CD14-positive monocyte (primary cell): Measurements from ENCODE around the gene ITGB8. TPM values are rescaled to one million over a fixed set of nuclear protein-coding genes. Genes with fewer than 3 reads are reported as not detected.

Source experiments
- DNase-seq, 3 donors: peaks; one replicate each; pipeline ENCODE4 v3.0.0-alpha.2; 2011 to 2022
- H2AFZ ChIP-seq: 2 replicates; pipeline ENCODE4 v1.6.0; 2012; ENCODE audit warnings: mild to moderate bottlenecking, low read depth, low read length, inconsistent platforms; ENCODE audit not compliant: insufficient read depth, poor library complexity, severe bottlenecking
- H3K27ac ChIP-seq, 2 donors: 1 replicate in 1 of 2; 2 replicates in 1 of 2; pipeline ENCODE4 v1.5.1; 2012 to 2013; ENCODE audit warnings: low read length in 2 of 2, control low read depth in 1 of 2, inconsistent platforms in 1 of 2, low read depth in 1 of 2, mild to moderate bottlenecking in 1 of 2
- H3K27me3 ChIP-seq, 2 donors: one replicate each; pipeline versions ENCODE4 v1.6.0 to v1.6.1; 2011 to 2013; ENCODE audit warnings: low read length in 2 of 2; ENCODE audit not compliant: control insufficient read depth in 2 of 2, insufficient read depth in 2 of 2
- H3K36me3 ChIP-seq, 2 donors: replicated peaks in 1 of 2; 1 replicate in 1 of 2; 2 replicates in 1 of 2; pipeline versions ENCODE4 v1.5.1 to v1.6.1; 2012 to 2013; ENCODE audit warnings: low read length in 2 of 2, control low read depth in 1 of 2, inconsistent platforms in 1 of 2, mild to moderate bottlenecking in 1 of 2; ENCODE audit not compliant: insufficient read depth in 2 of 2, control insufficient read depth in 1 of 2
- H3K4me1 ChIP-seq, 2 donors: 1 replicate in 1 of 2; 2 replicates in 1 of 2; pipeline versions ENCODE4 v1.5.1 to v1.6.1; 2012 to 2013; ENCODE audit warnings: low read length in 2 of 2, control low read depth in 1 of 2, inconsistent platforms in 1 of 2, mild to moderate bottlenecking in 1 of 2, moderate library complexity in 1 of 2; ENCODE audit not compliant: insufficient read depth in 2 of 2, control insufficient read depth in 1 of 2
- H3K4me2 ChIP-seq: replicated peaks from 2 replicates; pipeline ENCODE3; 2012; ENCODE audit warnings: low read length, moderate library complexity, mild to moderate bottlenecking; ENCODE audit not compliant: poor library complexity, severe bottlenecking; ENCODE audit errors: extremely low read depth
- H3K4me3 ChIP-seq, 3 experiments: fragments of 200-600 bp in 1 of 3; sonication (generic) in 1 of 3; replicated peaks in 1 of 3; 1 replicate in 2 of 3; 2 replicates in 1 of 3; pipeline ENCODE4 v1.5.1; 2011 to 2013; ENCODE audit warnings: low read length in 3 of 3, mild to moderate bottlenecking in 3 of 3, control low read depth in 2 of 3, low read depth in 2 of 3, inconsistent platforms in 1 of 3, moderate library complexity in 1 of 3
- H3K79me2 ChIP-seq: 2 replicates; pipeline ENCODE4 v1.6.0; 2012; ENCODE audit warnings: mild to moderate bottlenecking, control low read depth, inconsistent platforms, low read length, moderate library complexity; ENCODE audit not compliant: insufficient read depth
- H3K9ac ChIP-seq: 2 replicates; pipeline ENCODE4 v1.6.0; 2017; ENCODE audit warnings: low read length, mild to moderate bottlenecking; ENCODE audit not compliant: insufficient read depth, poor library complexity, severe bottlenecking
- H3K9me3 ChIP-seq, 2 donors: replicated peaks in 1 of 2; 1 replicate in 1 of 2; 2 replicates in 1 of 2; pipeline versions ENCODE4 v1.5.1 to v1.6.1; 2012 to 2013; ENCODE audit warnings: low read length in 2 of 2, control low read depth in 1 of 2; ENCODE audit not compliant: control insufficient read depth in 1 of 2, insufficient read depth in 1 of 2
- H4K20me1 ChIP-seq: 2 replicates; pipeline ENCODE4 v1.6.0; 2012; ENCODE audit warnings: mild to moderate bottlenecking, low read length, control low read depth, moderate library complexity; ENCODE audit not compliant: insufficient read depth
- H3K27ac Mint-ChIP-seq, 7 donors: one replicate each; pipeline ENCODE4 v1.8.0; 2020; ENCODE audit warnings: mild to moderate bottlenecking in 7 of 7, mixed read lengths in 7 of 7, moderate library complexity in 6 of 7, inconsistent platforms in 2 of 7
- H3K27me3 Mint-ChIP-seq, 3 donors: one replicate each; pipeline ENCODE4 v1.8.0; 2021 to 2022; ENCODE audit warnings: low read depth in 3 of 3, mild to moderate bottlenecking in 3 of 3, mixed read lengths in 3 of 3, moderate library complexity in 3 of 3, inconsistent platforms in 1 of 3
- H3K36me3 Mint-ChIP-seq, 2 donors: one replicate each; pipeline ENCODE4 v1.8.0; 2020; ENCODE audit warnings: mixed read lengths in 2 of 2, inconsistent platforms in 1 of 2, mild to moderate bottlenecking in 1 of 2
- H3K4me1 Mint-ChIP-seq: one replicate; pipeline ENCODE4 v1.8.0; 2020; ENCODE audit warnings: mild to moderate bottlenecking, mixed read lengths
- H3K4me3 Mint-ChIP-seq, 2 donors: one replicate each; pipeline ENCODE4 v1.8.0; 2020; ENCODE audit warnings: mild to moderate bottlenecking in 2 of 2, mixed read lengths in 2 of 2, moderate library complexity in 1 of 2
- H3K9me3 Mint-ChIP-seq, 7 donors: one replicate each; pipeline ENCODE4 v1.8.0; 2020 to 2022; ENCODE audit warnings: mixed read lengths in 7 of 7, mild to moderate bottlenecking in 6 of 7, moderate library complexity in 6 of 7, inconsistent platforms in 2 of 7
- CTCF ChIP-seq: fragments of 200-600 bp; IDR thresholded peaks from one replicate; pipeline ENCODE4 v1.8.0; 2022; ENCODE audit warnings: antibody characterized with exemption, mild to moderate bottlenecking
- WGBS: methylation state at CpG from one replicate; pipeline ENCODE4 v1.1.5; 2013; ENCODE audit warnings: missing lambda C conversion rate; ENCODE audit not compliant: insufficient coverage; 5-methylcytosine and 5-hydroxymethylcytosine counted together
- intact Hi-C, 2 donors: fragments of 100-400 bp; cut with micrococcal nuclease; formaldehyde crosslinking; loops; one replicate each; pipeline versions ENCODE4 v1.15.0 to v1.15.1; 2023
- polyA plus RNA-seq, 3 donors: library from polyadenylated mRNA; depleted of rRNA in 1 of 3; unstranded in 2 of 3; stranded (reverse) in 1 of 3; fragments of 300-500 nt in 2 of 3; fragments of >200 nt in 1 of 3; fragmentation: Illumina TruSeq in 2 of 3; gene quantifications; 1 replicate in 2 of 3; 2 replicates in 1 of 3; pipeline ENCODE4 v1.2.3, GENCODE V29; 2012 to 2021

The ITGB8 gene
- polyA plus RNA-seq, 3 donors: 0.01 to 0.28 (median 0.19) TPM

- H3K36me3 ChIP-seq: no peaks in the 10 kb centered on the region
- H2AFZ ChIP-seq: no peak overlapping the region
- no peak overlapping the region for H3K27ac Mint-ChIP-seq
- H3K9me3 Mint-ChIP-seq: peaks cover 0 to 2% (median 0%) of the 10 kb centered on the region in 7 donors
- H4K20me1 ChIP-seq: no peaks in the 10 kb centered on the region
- WGBS: 56% methylated on average over 1 of the region's 2 CpGs
- H3K27me3 Mint-ChIP-seq: peaks cover 0 to 3% (median 0%) of the 10 kb centered on the region in 3 donors
- H3K27me3 ChIP-seq: no peaks in the 10 kb centered on the region
- no peak overlapping the region for H3K4me2 ChIP-seq
- intact Hi-C loops: no loop called here
- no peaks in the 10 kb centered on the region for H3K79me2 ChIP-seq
- DNase-seq: peak in 1 of 3 donors; percentile 15
- H3K27ac ChIP-seq: no peak overlapping the region
- H3K4me3 ChIP-seq: no peak overlapping the region
- no peaks in the 10 kb centered on the region for H3K36me3 Mint-ChIP-seq
- TF ChIP-seq CTCF: no peak
- H3K9ac ChIP-seq: no peak overlapping the region
- H3K4me1 ChIP-seq: no peaks in the 10 kb centered on the region
- H3K9me3 ChIP-seq: no peaks in the 10 kb centered on the region
- H3K4me1 Mint-ChIP-seq: no peaks in the 10 kb centered on the region
- H3K4me3 Mint-ChIP-seq: no peak overlapping the region
These were observed 13.2 kb downstream of the ITGB8 start for GRCh38 chr7:20343941-20344340.

- no peak overlapping the region for H3K27ac Mint-ChIP-seq
- 88% methylated on average over 1 of the region's 4 CpGs for WGBS
- no peak overlapping the region for H3K4me3 Mint-ChIP-seq
- H3K4me1 Mint-ChIP-seq: no peaks in the 10 kb centered on the region
- DNase-seq: no peak
- no peak overlapping the region for H2AFZ ChIP-seq
- H3K9ac ChIP-seq: no peak overlapping the region
- H3K36me3 ChIP-seq: no peaks in the 10 kb centered on the region
- no peak for TF ChIP-seq CTCF
- intact Hi-C loops: no loop called here
- no peaks in the 10 kb centered on the region for H4K20me1 ChIP-seq
- H3K27ac ChIP-seq: no peak overlapping the region
- H3K4me2 ChIP-seq: no peak overlapping the region
- H3K9me3 Mint-ChIP-seq: peaks cover 0 to 2% (median 0%) of the 10 kb centered on the region in 7 donors
- no peaks in the 10 kb centered on the region for H3K27me3 ChIP-seq
- no peaks in the 10 kb centered on the region for H3K36me3 Mint-ChIP-seq
- peaks cover 0 to 3% (median 0%) of the 10 kb centered on the region in 3 donors for H3K27me3 Mint-ChIP-seq
- H3K9me3 ChIP-seq: no peaks in the 10 kb centered on the region
- H3K79me2 ChIP-seq: no peaks in the 10 kb centered on the region
- no peaks in the 10 kb centered on the region for H3K4me1 ChIP-seq
- H3K4me3 ChIP-seq: no peak overlapping the region
These were observed 13.7 kb downstream of the ITGB8 start for GRCh38 chr7:20344396-20344795.
